ENCODE measurements around the gene FAM20B. TPM values are rescaled to one million over a fixed set of nuclear protein-coding genes. Genes with fewer than 3 reads are reported as not detected.

FAM20B gene, protein sequence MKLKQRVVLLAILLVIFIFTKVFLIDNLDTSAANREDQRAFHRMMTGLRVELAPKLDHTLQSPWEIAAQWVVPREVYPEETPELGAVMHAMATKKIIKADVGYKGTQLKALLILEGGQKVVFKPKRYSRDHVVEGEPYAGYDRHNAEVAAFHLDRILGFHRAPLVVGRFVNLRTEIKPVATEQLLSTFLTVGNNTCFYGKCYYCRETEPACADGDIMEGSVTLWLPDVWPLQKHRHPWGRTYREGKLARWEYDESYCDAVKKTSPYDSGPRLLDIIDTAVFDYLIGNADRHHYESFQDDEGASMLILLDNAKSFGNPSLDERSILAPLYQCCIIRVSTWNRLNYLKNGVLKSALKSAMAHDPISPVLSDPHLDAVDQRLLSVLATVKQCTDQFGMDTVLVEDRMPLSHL
- 51.4 and 62.1 TPM in 2 replicates for total RNA-seq

DNA sequence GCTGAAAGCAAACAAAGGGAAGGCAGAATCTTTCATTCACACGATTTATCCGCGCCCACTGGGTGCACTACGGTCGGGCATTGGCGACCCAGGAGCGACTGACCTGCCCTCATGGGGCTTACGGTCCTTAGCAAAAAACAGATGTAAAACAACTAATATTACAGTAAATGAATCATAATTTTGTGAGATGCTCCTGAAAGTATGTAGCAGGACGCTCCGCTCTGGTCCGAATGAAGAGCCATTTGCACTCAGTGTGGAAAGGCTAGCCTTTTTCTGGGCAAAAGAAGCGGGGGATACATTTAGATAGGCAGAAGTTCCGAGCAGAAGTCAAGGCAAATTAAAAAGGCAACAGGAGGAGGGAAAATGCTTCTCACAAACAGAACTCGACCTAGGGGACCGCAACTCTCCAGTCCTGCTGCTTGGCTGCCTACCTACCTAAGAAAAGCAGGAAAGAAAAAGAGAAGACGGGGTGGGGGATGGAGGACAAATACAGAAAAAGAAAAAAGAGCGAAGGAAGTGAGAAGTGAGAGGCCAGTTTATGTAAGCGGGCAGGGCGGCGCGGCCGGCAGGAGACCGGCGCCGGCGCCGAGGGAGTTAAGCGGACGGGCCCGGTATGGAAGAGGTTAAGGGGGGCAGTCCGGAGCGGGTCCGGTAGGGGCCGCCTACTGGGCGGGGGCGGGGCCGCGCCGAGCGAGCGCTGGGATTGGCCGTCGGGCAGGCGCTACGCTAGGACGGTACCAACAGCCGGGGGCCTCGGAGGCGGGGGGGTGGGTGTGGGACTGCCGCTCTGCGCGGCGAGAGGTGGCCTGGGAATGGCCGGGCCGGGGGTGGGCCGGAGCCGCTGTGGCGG is at the start of gene FAM20B:
Gene FAM20B, plus strand, starts transcription at position 770 of the 850 bp plus-strand sequence. CDS start 17,954 bp downstream, outside the sequence.

DNA sequence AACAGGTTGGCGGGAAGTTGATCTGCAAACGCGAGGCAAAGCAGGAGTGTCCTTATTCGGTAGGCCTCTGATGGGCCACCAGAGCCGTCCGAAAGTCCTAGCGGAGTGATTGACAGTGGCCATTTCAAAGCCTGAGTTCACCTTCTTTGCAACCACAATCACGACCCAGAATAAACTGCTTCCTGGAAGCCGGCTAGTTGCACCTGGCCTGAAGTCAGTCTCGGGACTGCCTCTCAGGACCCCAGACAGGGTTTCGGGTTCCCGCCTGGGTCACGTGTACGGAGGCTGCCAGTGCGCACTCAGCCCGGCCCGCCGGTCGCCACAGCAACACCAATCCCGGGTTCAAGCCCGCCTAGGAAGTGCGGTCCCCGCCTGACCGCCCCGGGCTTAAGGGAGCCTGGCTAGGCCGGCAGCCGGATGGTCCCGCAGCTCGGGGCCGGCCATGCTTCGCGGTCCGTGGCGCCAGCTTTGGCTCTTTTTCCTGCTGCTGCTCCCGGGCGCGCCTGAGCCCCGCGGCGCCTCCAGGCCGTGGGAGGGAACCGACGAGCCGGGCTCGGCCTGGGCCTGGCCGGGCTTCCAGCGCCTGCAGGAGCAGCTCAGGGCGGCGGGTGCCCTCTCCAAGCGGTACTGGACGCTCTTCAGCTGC is 56.1 kb downstream of the FAM20B start, which contains the start of gene TOR3A:
Gene TOR3A, plus strand, starts transcription at position 384 of the 646 bp plus-strand sequence. Its CDS starts 59 bp downstream, at position 443.

Other genes with a start within 250 kb of the FAM20B start
- 2.1 and 3.8 TPM in 2 replicates for gene ANGPTL1, start 154.8 kb upstream of the FAM20B start, total RNA-seq
- 38.0 and 41.5 TPM in 2 replicates for gene TOR3A, start 56.2 kb downstream of the FAM20B start, total RNA-seq
- gene ABL2, start 203.8 kb downstream of the FAM20B start, total RNA-seq: 79.0 and 112 TPM in 2 replicates